Right ventricle myocardium superior (tissue), 1 donor: ENCODE data around the gene EIF1AD. TPM values are rescaled to one million over a fixed set of nuclear protein-coding genes. Genes with fewer than 3 reads are reported as not detected.
"Not testable (repeated sequence)": the region's sequence is repeated elsewhere in the genome, so short reads cannot be mapped to it uniquely, and the experiment has no call there.

Experiments used
- ATAC-seq: fragments of 200-7000 bp; cut with Tn5 transposase; one replicate; pipeline ENCODE4 v1.9.1; 2020; ENCODE audit warnings: mild to moderate bottlenecking; ENCODE audit not compliant: poor library complexity
- DNase-seq: peaks from one replicate; pipeline ENCODE4 v3.0.0-alpha.2; 2020
- intact Hi-C: fragments of 100-400 bp; cut with DNase I; formaldehyde crosslinking; loops from one replicate; pipeline ENCODE4 v1.11.2; 2022
- total RNA-seq: library from RNA; stranded (reverse); fragmentation: NEBNext Ultra II Directional; extraction: Animal tissue kit (Norgen Biotek cat#: 25700); gene quantifications from one replicate; pipeline ENCODE4 v1.2.1, GENCODE V29; 2021
- donor health status: DM: no; HTN: yes; CAD: no; lungs with severe emphysema.

Gene EIF1AD
- total RNA-seq, 1 donor from 2014 or later: 20.1 TPM

DNA sequence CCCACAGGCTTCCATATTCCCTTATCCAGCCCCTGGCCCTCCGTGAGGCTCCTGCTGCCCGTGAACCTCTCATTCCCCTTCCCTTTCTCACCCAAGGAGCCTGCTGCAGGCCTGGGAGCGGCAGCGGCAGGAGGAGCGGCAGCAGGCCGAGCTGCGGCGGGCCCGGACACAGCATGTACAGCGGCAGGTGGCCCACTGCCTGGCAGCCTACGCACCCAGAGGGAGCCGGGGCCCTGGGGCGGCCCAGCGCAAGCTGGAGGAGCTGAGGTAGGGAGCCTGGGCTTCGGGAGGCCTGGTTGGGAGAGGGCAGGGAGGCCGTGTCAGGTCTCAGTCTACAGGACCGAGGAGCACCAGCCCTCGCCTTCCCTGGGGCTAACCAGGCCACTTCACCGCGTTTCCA is 48.5 kb downstream of the EIF1AD start:
- intact Hi-C loops: no loop called here
- DNase-seq (no peak), ATAC-seq (no peak)

DNA sequence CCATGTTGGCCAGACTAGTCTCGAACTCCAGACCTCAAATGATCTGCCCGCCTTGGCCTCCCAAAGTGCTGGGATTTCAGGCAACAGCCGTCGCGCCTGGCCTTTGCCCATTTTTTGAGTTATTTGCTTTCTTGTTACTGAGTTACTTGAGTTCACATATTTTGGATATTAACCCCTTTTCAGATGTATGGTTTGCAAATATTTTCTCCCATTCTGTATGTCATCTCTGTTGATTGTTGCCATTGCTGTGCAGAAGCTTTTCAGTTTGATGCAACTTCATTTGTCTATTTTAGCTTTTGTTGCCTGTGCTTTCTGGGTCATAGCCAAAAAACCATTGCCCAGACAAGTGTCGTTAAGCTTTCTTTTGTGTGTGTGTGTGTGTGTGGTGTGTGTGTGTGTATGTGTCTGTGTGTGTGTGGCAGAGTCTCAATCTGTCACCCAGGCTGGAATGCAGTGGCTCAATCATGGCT is 49.9 kb downstream of the EIF1AD start:
- intact Hi-C loops: no loop called here
- DNase-seq: no peak
- ATAC-seq: no peak

DNA sequence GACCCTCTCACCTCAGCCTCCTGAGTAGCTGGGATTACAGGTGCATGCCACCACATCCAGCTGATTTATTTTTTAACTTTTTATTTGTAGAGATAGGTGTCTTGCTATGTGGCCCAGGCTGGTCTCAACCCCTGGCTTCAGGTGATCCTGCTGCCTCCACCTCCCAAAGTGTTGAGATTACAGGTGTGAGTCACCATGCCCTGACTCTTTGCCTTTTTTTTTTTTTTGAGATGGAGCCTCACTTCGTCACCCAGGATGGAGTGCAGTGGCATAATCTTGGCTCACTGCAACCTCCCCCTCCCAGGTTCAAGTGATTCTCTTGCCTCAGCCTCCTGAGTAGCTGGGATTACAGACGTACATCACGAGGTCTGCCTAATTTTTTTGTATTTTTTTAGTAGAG is 50.3 kb downstream of the EIF1AD start:
- ATAC-seq, DNase-seq, intact Hi-C loops: not testable (repeated sequence)

DNA sequence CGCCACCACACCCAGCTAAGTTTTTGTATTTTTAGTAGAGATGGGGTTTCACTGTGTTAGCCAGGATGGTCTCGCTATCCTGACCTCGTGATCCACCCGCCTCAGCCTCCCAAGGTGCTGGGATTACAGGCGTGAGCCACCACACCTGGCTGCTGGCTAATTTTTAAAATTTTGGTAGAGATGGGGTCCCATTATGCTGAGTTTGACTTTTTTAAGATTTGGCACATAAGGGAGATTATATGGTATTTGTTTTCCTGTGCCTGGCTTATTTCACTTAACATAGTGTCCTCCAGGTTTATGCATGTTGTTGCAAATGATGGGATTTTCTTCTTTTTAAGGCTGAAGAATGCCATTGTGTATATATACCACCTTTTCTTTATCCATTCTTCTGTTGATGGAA is 51.2 kb downstream of the EIF1AD start:
- intact Hi-C loops, ATAC-seq, DNase-seq: not testable (repeated sequence)

DNA sequence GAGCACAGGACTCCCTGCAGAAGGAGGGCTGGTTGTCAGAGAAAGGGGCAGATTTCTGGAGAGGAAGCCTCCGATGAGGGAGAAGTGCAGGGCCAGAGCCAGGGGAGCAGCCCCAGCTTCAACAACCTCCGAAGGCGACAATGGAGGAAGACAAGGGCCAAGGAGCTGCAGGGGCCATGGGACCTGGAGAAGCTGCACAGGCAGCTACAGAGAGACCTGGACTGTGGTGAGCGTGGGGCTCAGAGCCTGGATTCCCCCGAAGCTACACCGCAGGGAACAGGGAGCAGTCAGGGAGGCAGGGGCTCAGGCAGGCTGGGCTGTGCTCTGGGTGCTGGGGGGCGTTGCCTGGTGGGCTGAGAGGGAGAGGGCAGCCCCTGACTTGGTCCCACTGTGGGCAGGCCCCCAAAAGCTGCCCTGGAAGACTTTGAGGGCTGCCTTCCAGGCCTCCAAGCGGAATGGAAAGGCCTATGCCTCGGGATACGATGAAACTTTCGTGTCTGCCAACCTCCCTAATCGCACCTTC is 54.3 kb downstream of the EIF1AD start:
- no peak for ATAC-seq
- intact Hi-C loops: no loop called here

DNA sequence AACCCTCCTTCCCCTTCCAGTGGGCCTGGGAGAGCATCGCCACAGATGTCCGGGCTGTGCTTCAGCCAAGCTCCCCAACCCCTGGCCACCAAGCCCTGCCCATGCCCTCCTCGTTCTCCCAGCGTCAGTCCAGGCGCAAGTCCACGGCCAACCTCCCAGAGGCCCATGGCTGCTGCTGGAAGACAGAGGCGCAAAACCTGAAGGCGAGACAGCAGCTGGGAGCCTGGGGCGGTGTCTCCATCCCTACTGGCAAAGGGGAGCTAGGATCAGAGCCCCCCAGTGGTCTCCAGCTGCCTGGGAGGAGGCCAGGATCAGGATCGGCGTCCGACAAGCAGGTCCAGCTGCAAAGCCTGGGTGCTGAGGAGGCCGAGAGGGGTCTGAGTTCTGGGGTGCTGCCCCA is 54.8 kb downstream of the EIF1AD start:
- intact Hi-C loops: no loop called here
- DNase-seq (no peak), ATAC-seq (no peak)

More for the DNA sequence above, 54.3 kb downstream of the EIF1AD start:
- DNase-seq: no peak

DNA sequence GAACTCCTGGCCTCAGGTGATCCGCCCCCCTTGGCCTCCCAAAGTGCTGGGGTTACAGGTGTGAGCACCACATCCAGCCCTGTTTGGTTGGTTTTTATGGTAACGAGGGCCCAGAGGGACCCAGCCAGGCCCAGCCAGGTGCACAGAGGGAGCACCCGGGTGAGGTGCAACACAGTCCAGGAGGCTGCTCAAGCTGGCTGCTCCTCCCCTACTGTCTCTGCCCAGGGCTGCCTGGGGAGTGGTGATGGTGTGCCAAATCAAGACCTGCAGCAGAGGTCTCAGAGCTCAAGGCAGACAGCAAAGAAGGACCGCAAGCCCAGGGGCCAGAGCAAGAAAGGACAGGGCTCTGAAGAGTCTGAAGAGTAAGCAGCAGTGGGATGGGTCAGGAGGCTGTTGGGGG is 55.3 kb downstream of the EIF1AD start:
- intact Hi-C loops: no loop called here
- DNase-seq (no peak), ATAC-seq (no peak)

Other genes starting within 250 kb of the EIF1AD start
- gene AP5B1, start 221.2 kb downstream of the EIF1AD start, total RNA-seq: 6.5 TPM
- gene OVOL1, start 215.1 kb downstream of the EIF1AD start, total RNA-seq: not detected
- not detected for gene SNX32, start 168.2 kb downstream of the EIF1AD start, total RNA-seq
- gene CFL1, start 144.0 kb downstream of the EIF1AD start, total RNA-seq: 288 TPM
- 30.7 TPM for gene MUS81, start 141.7 kb downstream of the EIF1AD start, total RNA-seq
- 80.0 TPM for gene EFEMP2, start 129.4 kb downstream of the EIF1AD start, total RNA-seq
- gene CTSW, start 122.3 kb downstream of the EIF1AD start, total RNA-seq: 0.73 TPM
- 37.7 TPM for gene FIBP, start 113.7 kb downstream of the EIF1AD start, total RNA-seq
- gene CCDC85B, start 111.5 kb downstream of the EIF1AD start, total RNA-seq: 27.9 TPM
- gene FOSL1, start 101.8 kb downstream of the EIF1AD start, total RNA-seq: 0.70 TPM
- 36.1 TPM for gene C11orf68, start 83.1 kb downstream of the EIF1AD start, total RNA-seq
- gene DRAP1, start 82.7 kb downstream of the EIF1AD start, total RNA-seq: 81.9 TPM
- gene TSGA10IP, start 56.7 kb downstream of the EIF1AD start, total RNA-seq: not detected
- gene SART1, start 40.4 kb downstream of the EIF1AD start, total RNA-seq: 24.5 TPM
- 256 TPM for gene BANF1, start 346 bp upstream of the EIF1AD start, total RNA-seq
- not detected for gene CST6, start 9.9 kb upstream of the EIF1AD start, total RNA-seq
- not detected for gene CATSPER1, start 24.3 kb upstream of the EIF1AD start, total RNA-seq
- gene GAL3ST3, start 47.0 kb upstream of the EIF1AD start, total RNA-seq: 0.73 TPM
- gene SF3B2, start 50.2 kb upstream of the EIF1AD start, total RNA-seq: 61.2 TPM
- 46.5 TPM for gene PACS1, start 68.1 kb upstream of the EIF1AD start, total RNA-seq